HG03159 (cell line): Measurements from ENCODE around the gene PHYKPL.
"Not testable (repeated sequence)": the region's sequence is repeated elsewhere in the genome, so short reads cannot be mapped to it uniquely, and the experiment has no call there.

Source experiments
- ATAC-seq: cut with Tn5 transposase; IDR thresholded peaks from one replicate; pipeline ENCODE4 v1.9.1; 2021; ENCODE audit warnings: mild to moderate bottlenecking, moderate library complexity; ENCODE audit not compliant: unreplicated experiment

The PHYKPL gene

GRCh38 chr5:178265746-178266145 is 33.1 kb upstream of the PHYKPL start:
- no peak for ATAC-seq

- no peak for ATAC-seq
Measured at GRCh38 chr5:178264044-178264443, 31.4 kb upstream of the PHYKPL start.

GRCh38 chr5:178261666-178262600 is 29.3 kb upstream of the PHYKPL start:
- no peak for ATAC-seq

- ATAC-seq: no peak
Measured at GRCh38 chr5:178259623-178260536, 27.3 kb upstream of the PHYKPL start.

GRCh38 chr5:178257650-178258049 is 25.0 kb upstream of the PHYKPL start:
- ATAC-seq: no peak

- ATAC-seq: no peak
Measured at GRCh38 chr5:178256746-178257145, 24.1 kb upstream of the PHYKPL start.

DNA sequence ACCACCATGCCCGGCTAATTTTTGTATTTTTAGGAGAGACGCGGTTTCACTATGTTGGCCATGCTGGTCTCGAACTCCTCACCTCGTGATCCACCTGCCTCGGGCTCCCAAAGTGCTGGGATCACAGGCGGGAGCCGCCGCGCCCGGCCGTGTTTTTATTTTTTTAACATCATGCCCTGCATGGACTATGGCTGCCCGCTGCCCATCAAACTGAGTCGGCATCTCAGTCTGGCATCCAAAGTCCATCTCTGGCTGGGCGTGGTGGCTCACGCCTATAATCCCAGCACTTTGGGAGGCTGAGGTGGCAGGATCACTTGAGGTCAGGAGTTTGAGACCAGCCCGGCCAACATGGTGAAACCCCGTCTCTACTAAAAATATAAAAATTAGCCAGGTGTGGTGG is 21.0 kb upstream of the PHYKPL start:
- ATAC-seq: not testable (repeated sequence)

GRCh38 chr5:178252258-178252657 is 19.7 kb upstream of the PHYKPL start:
- ATAC-seq: no peak

DNA sequence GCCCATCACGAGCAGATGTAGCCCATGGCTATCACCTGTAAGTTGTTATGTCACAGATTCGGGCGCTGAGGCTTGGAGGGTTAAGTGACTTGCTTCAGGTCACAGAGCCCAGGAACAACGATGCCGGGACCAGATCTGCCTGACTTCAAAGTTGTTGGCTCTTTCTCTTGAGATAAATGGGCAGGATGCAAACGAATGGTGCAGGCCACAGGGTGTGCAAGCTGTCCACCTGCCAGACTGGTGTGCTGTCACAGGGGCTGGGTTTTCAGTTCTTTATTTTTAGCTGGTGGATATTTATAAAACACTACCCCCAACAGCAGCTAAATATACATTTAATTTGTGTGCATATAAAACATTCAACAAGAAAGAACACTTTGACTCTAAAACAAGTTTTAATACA is 17.7 kb upstream of the PHYKPL start:
- ATAC-seq: no peak

DNA sequence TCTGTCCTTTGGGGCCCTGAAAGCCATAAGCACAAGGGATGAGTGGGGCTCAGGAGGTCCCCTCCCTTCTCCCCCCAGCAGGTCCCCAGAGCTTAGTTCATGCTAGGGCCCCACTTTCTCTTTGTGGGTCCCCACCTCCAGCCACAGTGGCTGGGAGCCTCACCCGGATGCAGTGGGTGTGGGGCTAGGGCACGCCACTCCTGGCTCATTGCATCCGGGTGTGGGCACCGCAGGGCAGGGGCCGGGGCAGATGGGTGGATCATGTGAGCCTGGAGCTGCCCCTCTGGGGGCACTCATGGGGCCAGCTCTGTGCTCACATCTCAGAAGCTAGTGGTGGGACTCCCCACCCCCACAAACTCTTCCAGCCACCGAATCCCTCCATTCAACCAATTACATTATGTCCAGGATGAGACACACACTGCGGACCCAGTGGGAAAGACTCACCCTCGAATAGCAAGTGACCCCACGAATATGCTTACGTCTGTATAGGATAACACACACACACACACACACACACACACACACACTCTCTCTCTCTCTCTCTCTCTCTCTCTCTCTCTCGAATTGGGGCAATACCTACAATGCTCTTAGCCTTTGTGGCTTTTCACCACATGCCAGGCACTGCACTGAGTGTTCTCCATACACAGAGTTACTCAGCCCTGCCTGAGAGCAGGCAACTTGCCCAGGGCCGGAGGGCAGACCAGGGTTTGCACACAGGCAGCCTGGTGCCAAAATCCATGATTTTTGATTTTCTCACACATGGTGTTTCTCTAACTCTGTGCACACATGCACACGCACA is 16.8 kb upstream of the PHYKPL start:
- ATAC-seq: no peak

DNA sequence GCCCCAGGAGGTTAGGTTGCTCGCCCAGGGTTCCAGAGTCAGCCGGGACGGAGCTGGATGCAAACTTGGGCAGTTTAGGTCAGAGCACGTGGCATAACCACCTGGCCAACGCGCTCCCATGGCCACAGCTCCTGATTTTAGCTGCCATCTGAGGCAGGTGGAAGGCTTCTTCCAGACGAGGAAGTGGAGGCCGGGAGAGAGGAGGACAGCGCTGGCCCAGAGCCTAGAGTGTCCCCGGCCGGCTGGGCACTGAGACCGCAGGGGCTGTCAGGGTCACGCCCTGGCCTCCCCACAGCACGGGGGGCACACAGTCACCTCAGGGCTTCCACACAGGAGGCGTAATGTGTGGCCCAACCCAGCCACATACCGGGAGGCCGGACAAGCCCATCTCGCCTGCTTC is 16.1 kb upstream of the PHYKPL start:
- ATAC-seq: no peak

- no peak for ATAC-seq
Measured at GRCh38 chr5:178247481-178248456, 15.2 kb upstream of the PHYKPL start.

DNA sequence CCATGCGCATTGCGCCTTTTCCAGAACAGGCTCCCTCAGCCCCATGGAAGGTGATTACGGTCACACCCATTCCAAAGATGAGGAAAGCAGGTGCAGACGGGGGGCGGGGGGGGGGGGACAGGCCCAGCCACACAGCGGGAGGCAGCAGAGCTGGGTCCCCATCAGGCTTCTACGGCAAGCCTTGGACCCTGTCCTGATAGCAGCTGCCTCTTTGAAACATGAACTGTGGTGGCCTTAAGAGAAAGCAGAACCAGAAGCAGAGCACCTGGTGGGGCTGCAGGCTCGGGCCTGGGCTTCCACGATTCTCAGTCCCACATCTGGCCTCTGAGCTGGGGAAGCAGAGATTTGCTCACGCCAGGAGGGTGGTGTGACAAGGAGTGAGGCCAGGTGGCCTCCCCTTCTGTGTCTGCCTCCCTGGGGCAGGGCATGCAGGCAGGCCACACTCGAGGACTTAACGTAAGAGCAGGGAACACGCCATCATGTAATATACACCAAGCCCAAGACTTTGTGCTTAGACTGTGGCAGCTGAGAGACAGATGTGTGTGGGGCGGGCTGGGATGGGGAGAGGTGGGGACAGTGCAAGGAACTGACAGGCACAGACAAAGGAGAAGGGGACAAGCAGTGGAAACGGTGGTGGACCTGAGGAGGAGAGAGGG is 14.2 kb upstream of the PHYKPL start:
- no peak for ATAC-seq

DNA sequence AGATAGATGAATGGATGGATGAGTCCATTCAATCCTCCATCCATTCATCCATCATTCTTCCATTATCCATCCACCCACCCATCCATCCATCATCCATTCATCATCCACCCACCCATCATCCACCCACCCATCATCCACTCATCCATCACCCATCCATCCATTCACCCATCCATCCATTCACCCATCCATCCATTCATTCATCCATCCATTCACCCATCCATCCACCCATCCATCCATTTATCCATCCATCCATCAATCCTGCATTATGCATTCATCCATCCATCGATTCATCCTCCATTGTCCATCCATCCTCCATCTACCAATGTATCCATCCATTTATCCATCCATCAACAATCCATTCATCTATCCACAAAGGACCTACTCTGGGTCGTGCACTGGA is 12.8 kb upstream of the PHYKPL start:
- no peak for ATAC-seq

GRCh38 chr5:178244576-178244975 is 12.0 kb upstream of the PHYKPL start:
- no peak for ATAC-seq

DNA sequence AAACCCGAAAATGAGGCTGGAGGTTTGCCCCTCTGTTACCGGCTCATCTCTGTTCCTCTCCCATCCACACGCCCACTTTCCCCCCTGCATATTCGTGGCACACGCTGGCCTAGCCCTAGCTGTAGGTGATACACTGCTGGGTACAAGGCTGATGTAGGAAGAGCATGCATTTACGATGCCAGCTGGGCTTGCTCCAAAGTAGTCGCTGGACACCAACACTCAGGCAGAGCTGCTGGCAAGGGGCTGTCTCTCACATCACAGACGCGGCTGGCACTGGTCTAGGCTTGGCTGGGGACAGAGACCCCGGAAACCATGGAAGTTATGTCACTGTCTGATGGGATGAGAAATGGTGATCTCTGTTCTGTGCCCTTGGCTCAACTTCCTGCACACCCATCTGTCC is 9.8 kb upstream of the PHYKPL start:
- ATAC-seq: no peak

- no peak for ATAC-seq
Measured at GRCh38 chr5:178241688-178242231, 9.2 kb upstream of the PHYKPL start.

DNA sequence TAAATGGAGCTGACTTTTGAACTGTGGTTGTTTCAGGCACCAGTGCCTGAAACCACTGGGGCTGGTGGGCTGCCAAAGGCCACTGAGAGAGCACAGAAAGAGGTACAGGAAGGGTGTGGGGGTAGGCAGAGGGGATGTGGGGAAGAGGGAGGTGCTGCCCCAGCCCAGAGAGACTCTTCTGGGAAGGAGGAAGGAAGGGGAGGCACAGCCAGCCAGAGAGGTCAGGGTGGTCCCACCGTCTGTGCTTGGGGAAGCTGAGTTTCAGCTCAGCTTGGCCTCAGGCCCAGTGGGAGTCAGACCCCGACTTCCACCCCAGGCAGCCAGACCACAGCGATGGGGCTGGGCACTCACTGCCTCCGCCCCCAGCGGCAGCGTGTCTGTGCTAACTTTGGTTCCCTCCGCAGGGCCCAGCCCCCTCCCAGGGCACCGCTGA is 8.6 kb upstream of the PHYKPL start:
- ATAC-seq: no peak

- ATAC-seq: no peak
Measured at GRCh38 chr5:178240766-178241165, 8.2 kb upstream of the PHYKPL start.
